HG02981 (cell line): Measurements from ENCODE around the gene SPPL3.
"Not testable (repeated sequence)": the region's sequence is repeated elsewhere in the genome, so short reads cannot be mapped to it uniquely, and the experiment has no call there.

Experiments used
- ATAC-seq: cut with Tn5 transposase; IDR thresholded peaks from one replicate; pipeline ENCODE4 v1.9.1; 2021; ENCODE audit warnings: mild to moderate bottlenecking, moderate library complexity; ENCODE audit not compliant: unreplicated experiment

The SPPL3 gene

GRCh38 chr12:120845696-120846095 lies 58.5 kb downstream of the SPPL3 start:
- no peak for ATAC-seq

GRCh38 chr12:120844768-120845449 lies 59.2 kb downstream of the SPPL3 start:
- no peak for ATAC-seq

DNA sequence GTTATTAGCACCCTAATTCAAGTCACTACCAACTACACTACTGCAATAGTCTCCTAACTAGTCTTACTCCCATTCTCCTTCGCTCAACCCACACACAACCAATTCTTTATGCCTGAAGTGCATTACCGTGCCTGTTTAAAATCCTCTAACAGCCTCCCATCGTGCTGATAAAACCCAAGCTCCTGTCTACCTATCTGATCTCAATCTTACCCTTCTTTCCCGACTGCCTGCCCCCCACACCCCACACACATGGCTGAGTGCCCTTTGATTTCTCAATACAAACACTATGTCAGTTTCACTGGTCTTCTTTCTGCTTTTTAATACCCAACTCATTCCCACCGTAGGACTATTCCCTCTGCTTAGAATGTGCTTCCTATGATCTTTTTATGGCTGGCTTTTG lies 59.9 kb downstream of the SPPL3 start:
- ATAC-seq = no peak

DNA sequence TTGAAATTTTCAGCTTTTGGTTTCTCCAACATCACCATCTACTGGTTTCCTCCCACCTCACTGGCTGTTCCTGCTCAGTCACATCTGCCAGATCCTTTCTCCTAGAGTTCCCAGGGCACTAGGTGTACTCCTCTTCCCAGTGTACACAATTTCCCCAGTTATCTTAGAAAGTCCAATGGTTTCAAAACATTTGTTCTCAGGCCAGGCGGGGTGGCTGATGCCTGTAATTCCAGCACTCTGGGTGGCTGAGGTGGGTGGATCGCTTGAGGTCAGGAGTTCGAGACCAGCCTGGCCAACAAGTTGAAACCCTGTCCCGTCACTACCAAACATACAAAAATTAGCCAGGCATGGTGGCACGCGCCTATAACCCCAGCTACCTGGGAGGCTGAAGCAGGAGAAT lies 60.7 kb downstream of the SPPL3 start:
- no peak for ATAC-seq

DNA sequence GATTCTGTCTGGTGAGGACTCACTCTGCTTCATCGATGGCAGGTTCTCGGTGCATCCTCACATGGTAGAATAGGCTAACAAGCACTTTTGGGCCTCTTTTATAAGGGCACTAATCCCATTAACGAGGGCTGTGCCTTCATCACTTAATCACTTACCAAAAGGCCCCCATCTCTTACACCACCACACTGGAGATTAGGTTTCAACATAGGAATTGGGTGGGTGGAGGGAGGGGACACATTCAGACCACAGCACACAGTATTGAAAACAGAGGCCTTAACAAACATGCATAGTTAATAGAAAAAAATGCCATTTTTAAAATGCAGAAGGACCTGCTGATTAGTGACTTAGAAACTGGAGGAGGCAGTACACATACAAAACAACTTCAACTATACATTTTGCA lies 61.6 kb downstream of the SPPL3 start:
- ATAC-seq = no peak

DNA sequence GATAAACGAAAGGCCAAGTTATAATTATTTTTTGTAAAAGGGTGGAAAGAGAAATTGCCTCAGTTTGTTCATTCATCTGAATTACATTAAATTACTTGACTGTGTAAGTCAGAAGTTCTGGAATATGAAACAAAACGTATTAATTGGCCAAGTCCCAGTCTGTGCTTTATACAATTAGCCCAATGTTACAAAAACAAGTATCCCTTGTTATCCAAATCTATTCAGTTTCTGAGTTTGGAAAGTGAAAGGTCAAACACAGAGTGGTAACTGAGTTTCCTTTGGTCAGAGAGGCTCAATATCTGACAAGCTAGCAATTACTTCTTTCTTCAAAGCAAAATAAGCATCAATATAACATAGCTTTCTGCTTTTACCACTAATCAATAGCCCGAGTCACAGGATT lies 62.6 kb downstream of the SPPL3 start:
- ATAC-seq = no peak

DNA sequence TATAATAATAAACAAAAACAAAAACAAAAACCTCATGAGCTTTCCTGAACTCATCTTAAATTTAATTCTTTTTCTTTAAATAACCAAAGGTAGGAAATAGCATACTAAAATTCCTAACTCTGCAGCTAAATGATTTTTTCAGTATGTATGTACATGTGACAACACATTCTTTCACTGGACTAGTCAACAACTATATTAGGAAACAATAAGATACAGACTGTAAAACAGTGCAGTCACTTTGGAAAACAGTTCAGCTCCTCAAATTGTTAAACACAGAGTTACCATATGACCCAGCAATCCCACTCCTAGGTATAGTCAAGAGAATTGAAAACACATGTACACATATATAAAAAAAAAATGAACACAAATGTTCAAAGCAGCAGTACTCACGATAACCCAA lies 64.7 kb downstream of the SPPL3 start:
- no peak for ATAC-seq

DNA sequence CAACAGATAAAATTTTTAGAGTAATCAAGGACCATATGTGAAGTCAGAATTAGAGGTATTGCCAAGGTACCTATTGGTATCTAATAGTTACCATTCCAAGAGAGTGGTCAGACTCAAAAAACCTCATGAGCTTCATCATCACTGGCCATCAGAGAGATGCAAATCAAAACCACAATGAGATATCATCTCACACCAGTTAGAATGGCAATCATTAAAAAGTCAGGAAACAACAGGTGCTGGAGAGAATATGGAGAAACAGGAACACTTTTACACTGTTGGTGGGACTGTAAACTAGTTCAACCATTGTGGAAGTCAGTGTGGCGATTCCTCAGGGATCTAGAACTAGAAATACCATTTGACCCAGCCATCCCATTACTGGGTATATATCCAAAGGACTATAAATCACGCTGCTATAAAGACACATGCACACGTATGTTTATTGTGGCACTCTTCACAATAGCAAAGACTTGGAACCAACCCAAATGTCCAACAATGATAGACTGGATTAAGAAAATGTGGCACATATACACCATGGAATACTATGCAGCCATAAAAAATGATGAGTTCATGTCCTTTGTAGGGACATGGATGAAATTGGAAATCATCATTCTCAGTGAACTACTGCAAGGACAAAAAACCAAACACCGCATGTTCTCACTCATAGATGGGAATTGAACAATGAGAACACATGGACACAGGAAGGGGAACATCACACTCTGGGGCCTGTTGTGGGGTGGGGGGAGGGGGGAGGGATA lies 65.4 kb downstream of the SPPL3 start:
- not testable (repeated sequence) for ATAC-seq

DNA sequence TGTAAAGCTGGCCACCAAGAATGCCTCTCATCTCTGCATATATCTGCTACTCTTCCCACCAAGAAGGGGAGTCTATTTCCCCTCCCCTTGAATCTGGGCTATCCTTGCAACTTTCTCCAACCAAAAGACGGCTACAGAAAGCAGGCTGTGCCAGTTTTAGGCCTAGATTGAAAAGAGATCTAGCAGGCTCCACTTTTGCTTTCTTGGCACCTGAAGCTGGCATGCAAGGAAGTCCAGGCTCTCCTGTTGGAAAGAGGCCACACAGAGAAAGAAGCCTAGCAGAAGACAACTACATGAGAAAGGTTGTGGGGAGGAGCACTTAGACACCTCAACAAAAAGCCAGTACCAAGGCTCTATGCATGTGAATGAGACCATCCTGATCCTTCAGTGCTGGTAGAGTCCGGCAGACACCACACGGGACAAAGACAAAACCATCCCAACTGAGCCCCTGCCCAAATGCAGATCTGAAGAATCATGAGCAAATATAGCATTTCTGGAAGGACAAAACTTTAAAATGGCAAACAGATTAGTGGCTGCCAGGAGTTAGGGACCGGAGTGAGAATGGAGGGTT lies 68.0 kb downstream of the SPPL3 start:
- no peak for ATAC-seq

DNA sequence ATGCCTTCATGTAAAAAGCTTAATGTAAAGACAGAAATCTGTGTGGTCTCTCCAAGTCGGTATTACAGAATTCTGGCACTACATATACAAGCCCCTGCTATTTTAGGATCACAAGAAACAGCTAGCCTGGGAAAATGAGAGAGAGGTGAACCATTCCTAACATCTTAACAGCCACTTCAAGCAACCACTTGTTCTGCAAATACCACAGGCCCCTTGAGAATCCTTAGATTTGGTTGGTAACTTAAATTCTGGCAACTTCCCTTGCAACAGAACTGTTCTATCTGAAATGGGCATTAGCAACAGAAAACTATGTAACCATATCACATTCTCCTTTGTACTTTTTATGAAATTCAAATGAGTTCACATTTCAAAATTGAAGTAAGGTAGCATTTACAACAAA lies 68.5 kb downstream of the SPPL3 start:
- no peak for ATAC-seq

GRCh38 chr12:120835304-120835612 lies 68.9 kb downstream of the SPPL3 start:
- ATAC-seq = no peak

DNA sequence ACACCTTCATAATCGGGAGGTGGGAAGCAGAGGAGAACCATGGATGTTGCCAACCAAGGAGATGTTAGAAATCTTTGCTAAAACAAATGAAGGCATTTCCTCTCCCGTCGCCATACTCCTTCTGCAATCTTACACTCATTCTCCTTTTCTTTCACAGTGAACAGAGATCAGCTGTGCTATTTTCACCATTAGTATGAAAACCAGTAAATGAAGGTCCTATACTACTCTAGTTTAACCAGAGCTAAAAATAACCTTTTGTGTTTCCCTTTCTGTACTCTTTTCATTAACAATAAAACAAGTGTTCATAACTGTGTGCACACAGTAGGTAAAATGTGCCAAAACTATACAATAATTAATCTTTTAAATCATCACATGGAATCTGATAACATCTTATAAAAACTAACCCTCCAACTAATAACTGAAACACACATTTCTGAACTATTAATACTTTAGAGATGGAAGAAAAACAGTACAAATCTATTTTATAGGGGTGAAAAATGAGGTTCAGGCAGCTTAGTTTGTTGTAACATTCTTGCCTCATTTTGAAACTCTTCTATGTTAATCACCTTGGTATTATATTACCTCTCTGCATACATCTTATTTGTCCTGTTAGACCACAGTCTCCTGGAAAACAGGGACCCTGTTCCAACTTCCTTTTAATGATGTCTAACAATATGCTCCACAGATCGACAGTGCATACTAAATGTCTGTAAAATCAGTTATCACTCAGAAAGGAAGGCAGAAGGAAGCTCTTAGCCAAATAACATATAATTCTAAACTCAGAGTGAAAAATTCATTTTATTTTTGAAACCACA lies 69.5 kb downstream of the SPPL3 start:
- ATAC-seq = no peak

DNA sequence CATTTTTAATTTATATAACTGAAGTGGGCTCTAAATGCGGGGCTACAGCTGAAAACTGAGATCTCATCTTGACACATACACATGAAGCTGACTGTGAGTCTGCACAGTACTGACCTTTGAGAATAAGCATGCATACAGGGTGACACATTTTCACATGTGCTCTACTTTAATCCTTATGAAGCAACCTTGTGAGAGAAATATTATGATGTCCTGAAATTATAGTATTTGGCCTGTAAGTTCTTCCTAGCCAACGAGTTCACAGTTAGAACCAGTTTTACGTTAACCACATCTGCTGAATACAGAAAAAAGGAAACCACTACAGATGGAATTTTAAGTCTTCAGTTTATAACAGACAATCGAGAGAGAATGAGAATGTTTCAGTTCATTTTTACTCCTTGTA lies 70.3 kb downstream of the SPPL3 start:
- ATAC-seq = no peak

GRCh38 chr12:120832737-120833136 lies 71.4 kb downstream of the SPPL3 start:
- ATAC-seq = no peak

DNA sequence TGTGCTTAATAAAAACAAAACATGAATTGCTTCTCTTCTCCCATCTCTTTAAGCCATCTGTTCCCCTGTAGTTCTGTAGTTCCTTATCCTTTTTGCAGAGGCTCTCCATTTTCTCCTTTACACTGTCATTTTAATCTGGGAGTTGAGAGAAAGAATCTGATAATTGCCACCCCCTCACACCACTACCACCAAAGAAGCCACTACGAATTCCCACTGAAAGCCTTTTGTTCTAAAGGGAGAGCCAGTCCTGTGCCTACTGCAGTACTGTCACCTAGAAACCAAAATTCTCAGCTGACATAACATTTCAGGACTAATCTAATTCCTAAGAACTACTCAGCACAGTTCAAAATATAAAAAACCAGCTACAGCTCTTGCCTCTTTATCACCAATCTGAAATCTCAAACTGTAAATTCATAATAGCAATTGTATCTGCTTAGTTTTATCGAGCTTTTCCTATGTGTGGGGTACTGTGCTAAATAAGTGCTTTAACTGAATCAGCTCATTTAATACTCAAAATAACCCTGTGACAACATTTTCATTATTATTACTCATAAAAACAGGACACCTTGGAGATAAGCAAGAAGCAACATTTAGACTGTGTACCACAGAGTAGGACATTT lies 72.4 kb downstream of the SPPL3 start:
- ATAC-seq = no peak

- ATAC-seq = no peak
These were observed 73.2 kb downstream of the SPPL3 start for GRCh38 chr12:120830966-120831365.

GRCh38 chr12:120830052-120830940 lies 73.9 kb downstream of the SPPL3 start:
- ATAC-seq = no peak

GRCh38 chr12:120826335-120826734 lies 77.8 kb downstream of the SPPL3 start:
- no peak for ATAC-seq

DNA sequence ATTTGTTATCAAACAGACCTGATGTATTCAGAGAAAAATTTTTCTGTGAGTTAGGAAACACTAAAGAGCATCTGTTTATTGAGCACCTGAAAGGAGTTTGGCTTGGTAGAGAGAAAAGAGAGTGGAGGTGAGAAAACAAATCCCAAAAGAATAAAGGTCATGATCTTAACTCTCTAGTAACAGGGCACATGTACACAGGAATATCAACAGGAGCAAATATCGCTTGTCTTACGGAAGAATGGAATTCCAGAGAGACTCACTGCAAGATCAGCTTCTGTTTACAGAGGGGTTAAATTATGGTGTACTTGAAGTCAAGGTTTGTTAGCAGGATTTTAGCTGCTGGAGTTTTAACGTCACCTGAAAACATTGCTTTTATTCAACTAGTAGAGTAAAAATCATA lies 78.8 kb downstream of the SPPL3 start:
- no peak for ATAC-seq

DNA sequence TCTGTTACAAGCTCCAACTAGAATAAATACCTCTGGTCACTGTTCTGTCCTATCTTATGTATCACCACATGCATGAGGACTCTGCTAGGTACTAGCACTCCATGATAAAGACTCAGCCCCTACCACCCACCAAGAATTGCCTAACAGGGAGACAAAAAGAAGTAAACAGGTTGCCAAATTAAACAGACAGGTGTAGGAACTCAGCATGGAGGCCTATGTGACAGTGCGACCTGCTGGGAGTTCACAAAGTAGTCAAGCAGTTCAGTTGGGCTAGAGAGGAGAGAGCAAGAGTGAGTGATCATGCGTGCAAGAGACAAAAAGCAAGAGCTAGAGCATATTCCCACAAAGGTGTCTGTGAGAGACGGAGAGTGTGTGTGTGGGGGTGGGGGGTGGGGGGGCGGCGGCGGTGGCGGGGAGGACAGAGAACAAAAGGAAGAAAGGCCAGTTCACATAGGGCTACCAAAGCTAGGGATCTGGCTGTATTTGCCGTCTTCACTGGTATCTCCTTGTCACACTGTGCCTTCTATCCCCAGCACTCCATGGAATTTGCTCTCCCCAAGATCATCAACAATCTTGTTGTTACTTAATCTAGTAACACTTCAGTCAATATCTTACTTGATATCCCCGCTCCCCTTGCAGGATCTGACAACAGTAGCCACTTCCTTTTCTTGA lies 81.2 kb downstream of the SPPL3 start:
- ATAC-seq = no peak
